GM18861 (cell line): ENCODE results near the gene STX8.

ENCODE experiments used
- ATAC-seq: cut with Tn5 transposase; IDR thresholded peaks from one replicate; pipeline ENCODE4 v1.9.1; 2021; ENCODE audit not compliant: unreplicated experiment

The STX8 gene

GRCh38 chr17:9242497-9242881 lies 333.1 kb downstream of the STX8 start:
- no peak for ATAC-seq

GRCh38 chr17:9241774-9242496 lies 333.7 kb downstream of the STX8 start:
- no peak for ATAC-seq

- ATAC-seq, result no peak
These were observed 334.3 kb downstream of the STX8 start for GRCh38 chr17:9241371-9241712.

GRCh38 chr17:9240659-9241370 lies 334.8 kb downstream of the STX8 start:
- ATAC-seq, result no peak

- ATAC-seq, result peak; percentile 33
These were observed 335.6 kb downstream of the STX8 start for GRCh38 chr17:9239793-9240658.

- no peak for ATAC-seq
These were observed 336.3 kb downstream of the STX8 start for GRCh38 chr17:9239246-9239792.

GRCh38 chr17:9238340-9239245 lies 337.0 kb downstream of the STX8 start:
- ATAC-seq, result no peak

GRCh38 chr17:9237661-9238301 lies 337.8 kb downstream of the STX8 start:
- no peak for ATAC-seq

- no peak for ATAC-seq
These were observed 338.6 kb downstream of the STX8 start for GRCh38 chr17:9237053-9237410.

GRCh38 chr17:9236286-9237052 lies 339.2 kb downstream of the STX8 start:
- no peak for ATAC-seq

- ATAC-seq, result no peak
These were observed 340.3 kb downstream of the STX8 start for GRCh38 chr17:9235346-9235745.

GRCh38 chr17:9234389-9234945 lies 341.2 kb downstream of the STX8 start:
- no peak for ATAC-seq

GRCh38 chr17:9233761-9234160 lies 341.9 kb downstream of the STX8 start:
- no peak for ATAC-seq

GRCh38 chr17:9233271-9233599 lies 342.4 kb downstream of the STX8 start:
- ATAC-seq, result no peak

- no peak for ATAC-seq
These were observed 342.9 kb downstream of the STX8 start for GRCh38 chr17:9232591-9233270.

GRCh38 chr17:9232155-9232475 lies 343.5 kb downstream of the STX8 start:
- ATAC-seq, result no peak

- ATAC-seq, result no peak
These were observed 344.0 kb downstream of the STX8 start for GRCh38 chr17:9231449-9232154.

- ATAC-seq, result no peak
These were observed 344.8 kb downstream of the STX8 start for GRCh38 chr17:9230861-9231260.
